GM21447 (cell line): ENCODE data around the gene LRRC23.
"Not testable (repeated sequence)": the region's sequence is repeated elsewhere in the genome, so short reads cannot be mapped to it uniquely, and the experiment has no call there.

Experiments used
- ATAC-seq: cut with Tn5 transposase; IDR thresholded peaks from one replicate; pipeline ENCODE4 v1.9.1; 2021; ENCODE audit not compliant: unreplicated experiment

Gene LRRC23

DNA sequence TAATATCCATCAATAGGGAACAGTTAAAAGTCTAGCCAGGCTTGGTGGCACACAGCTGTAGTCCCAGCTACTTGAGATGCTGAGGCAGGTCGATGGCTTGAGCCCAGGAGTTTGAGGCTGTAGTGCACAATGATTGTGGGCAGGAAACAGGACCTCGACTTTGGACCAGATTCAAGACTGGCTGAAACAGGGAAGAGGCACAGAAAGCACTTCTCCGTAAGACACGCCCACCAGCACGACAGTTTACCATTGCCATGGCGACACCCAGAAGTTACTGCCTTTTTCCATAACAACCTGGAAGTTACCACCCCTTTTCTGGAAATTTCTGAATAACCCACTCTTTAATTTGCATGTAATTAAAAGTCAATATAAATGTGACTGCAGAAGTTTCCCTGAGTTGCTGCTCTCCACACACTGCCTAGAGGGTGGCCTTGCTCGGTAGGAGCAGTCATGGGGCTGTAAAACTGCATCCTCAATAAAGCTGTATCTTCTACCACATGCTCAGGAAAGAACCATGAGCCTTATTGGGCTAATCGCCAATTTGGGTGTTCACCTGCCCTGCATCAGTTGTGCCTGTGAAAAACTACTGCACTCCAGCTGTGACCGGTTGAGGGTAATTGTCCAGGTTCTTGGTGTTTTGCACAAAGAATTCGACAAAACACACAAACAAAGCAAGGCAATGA lies 4.6 kb upstream of the LRRC23 start:
- ATAC-seq = no peak

DNA sequence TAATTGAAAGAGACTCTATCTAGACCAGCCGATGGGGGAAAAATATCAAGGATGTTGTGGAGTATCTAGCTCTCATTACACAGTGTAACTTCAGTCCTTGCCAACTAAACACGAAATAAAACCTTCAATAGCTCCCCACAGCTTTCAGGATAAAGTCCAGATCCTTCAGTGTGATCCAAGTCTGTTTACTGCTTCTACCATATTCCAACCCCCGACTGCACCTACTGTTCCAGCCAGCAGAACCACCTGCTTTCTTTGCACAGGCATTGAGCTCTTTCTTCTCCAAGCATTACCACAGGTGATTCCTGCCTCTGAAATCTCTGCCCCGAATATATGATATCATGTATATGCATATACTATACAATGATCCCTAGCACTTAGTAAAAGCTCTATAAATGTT lies 2.2 kb upstream of the LRRC23 start:
- ATAC-seq = no peak

DNA sequence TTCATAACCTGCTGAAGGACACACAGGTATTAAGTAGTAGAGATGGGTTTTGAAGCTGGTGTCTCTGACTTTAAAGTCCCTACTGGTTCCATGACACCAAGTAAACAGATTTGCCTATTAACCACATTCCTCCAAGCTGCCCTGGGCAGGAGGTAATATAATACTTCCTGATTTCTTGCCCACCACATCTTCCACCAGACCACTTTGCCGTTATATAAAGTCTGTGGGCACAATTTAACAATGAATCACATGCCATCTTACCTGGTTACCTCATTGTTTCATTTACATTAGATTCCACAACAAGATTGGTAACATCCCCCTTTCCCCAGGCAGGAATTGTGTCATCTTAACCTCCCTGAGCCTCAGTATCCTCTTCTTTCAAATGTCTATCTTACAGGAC lies 900 bp upstream of the LRRC23 start:
- ATAC-seq = no peak

DNA sequence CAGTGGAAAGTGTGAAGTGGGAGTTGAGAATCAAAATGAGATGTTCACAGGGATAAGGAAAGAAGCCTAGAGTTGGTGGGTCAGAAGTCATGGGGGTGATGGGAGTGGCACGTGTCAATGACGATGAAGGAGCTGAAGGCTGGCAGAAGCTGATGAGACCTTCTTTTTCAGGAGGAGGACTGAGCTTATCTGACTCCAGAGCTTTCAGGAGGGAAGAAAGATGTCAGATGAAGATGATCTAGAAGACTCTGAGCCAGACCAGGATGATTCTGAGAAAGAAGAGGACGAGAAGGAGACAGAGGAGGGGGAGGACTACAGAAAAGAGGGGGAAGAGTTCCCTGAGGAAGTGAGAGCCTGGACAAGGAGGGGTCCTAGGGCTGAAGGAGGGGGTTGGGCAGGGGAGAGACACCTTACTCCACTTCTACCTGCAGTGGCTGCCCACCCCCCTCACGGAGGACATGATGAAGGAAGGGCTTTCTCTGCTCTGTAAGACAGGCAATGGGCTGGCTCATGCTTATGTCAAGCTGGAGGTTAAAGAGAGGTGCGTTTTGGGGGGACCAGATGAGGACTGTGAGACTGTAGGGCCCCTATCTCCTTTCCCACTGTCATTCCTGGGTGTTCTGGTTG lies 905 bp downstream of the LRRC23 start:
- ATAC-seq = no peak

DNA sequence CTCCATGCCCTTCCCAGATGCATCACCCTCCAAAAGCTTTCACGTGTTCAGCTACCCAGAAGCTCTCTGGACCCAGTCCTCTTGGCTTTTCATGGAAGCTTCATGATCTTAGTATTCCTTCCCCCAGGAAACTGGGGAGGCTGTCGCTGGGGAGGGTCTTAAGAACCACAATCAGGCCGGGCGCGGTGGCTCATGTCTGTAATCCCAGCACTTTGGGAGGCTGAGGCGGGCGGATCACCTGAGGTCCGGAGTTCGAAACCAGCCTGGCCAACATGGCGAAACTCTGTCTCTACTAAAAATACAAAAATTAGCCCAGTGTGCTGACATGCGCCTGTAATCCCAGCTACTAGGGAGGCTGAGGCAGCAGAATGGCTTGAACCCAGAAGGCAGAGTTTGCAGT lies 3.5 kb downstream of the LRRC23 start:
- ATAC-seq = not testable (repeated sequence)

DNA sequence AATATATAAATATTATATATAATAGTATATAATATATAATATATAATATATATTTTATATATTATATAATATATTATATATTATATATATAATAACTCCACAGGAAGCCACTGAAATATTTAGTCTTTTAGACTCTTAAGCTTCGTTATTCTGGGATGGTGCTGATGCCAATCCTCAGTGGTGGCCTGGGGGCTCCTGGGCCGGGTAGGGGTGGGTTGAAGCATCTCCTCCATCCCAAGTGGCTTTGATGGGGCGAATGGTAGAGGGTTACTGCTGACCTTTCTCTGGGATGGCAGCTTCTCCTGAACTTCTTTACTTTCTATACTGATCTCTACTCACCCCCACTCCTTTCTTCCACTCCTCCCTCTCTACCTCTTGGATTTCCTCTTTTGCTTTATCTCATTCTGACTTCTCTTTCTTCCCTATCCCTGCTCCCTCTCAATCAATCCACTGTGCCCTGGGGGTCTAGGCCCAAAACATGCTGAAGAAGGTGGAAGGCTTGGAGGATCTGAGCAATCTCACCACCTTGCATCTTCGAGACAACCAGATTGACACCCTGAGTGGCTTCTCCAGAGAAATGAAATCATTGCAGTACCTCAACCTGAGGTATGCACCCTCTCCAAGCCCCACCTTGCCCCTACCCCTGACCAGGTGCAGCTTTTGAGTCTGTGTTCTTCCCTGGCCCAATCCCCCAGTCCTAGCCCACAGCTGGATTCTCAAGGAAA lies 5.0 kb downstream of the LRRC23 start:
- no peak for ATAC-seq

DNA sequence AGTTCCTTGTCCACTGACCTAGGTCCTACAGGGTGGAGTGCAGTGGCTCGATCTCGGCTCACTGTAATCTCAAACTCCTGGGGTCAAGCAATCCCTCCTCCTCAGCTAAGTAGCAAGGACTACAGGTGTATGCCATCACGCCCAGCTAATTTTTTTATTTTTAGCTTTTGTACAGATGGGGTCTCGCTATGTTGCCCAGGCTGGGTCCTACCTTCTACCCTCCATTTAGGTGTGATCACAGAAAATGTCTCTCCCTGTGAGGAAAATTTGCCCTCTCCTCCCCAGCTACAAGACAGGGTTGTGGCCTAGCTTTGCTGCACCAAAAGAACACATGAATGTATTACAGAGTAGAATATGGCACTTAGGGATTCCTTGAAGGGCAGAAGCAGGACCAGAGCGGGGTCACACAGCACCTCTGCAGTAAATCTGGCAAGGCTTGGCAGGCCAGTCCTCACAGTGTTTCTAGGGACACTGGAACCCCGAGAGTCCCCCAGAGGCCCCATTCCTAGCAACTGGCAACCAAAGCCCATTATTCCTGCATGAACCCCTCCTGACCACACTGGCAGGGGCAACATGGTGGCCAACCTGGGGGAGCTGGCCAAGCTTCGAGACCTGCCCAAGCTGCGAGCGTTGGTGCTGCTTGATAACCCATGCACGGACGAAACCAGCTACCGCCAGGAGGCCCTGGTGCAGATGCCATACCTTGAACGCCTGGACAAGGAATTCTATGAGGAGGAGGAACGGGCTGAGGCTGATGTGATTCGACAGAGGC lies 7.7 kb downstream of the LRRC23 start:
- no peak for ATAC-seq

DNA sequence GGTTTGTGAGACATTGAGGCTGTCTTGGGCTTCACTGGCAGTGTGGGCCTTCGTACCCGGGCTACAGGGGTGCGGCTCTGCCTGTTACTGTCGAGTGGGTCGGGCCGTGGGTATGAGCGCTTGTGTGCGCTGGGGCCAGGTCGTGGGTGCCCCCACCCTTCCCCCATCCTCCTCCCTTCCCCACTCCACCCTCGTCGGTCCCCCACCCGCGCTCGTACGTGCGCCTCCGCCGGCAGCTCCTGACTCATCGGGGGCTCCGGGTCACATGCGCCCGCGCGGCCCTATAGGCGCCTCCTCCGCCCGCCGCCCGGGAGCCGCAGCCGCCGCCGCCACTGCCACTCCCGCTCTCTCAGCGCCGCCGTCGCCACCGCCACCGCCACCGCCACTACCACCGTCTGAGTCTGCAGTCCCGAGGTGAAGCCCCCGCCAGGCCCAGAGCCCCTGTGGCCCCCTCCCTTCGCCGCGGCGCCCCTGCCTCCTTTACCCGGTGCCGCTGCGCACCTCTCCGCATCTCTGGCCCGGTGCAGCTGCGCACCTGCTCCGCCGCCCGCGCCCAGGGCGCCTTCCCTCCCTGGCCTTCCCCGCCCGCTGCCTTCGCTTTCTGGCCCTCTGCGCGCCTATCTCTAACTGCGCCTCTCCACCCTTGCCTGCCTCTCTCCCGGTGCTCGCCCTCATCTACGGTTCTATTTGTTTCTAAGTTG lies 9.8 kb downstream of the LRRC23 start, which contains the start of gene ENO2:
ENO2 (plus strand) TSS at position 335 of the 701 bp plus-strand sequence. CDS start 1,253 bp downstream, outside the sequence.
- ATAC-seq = peak; percentile 74

DNA sequence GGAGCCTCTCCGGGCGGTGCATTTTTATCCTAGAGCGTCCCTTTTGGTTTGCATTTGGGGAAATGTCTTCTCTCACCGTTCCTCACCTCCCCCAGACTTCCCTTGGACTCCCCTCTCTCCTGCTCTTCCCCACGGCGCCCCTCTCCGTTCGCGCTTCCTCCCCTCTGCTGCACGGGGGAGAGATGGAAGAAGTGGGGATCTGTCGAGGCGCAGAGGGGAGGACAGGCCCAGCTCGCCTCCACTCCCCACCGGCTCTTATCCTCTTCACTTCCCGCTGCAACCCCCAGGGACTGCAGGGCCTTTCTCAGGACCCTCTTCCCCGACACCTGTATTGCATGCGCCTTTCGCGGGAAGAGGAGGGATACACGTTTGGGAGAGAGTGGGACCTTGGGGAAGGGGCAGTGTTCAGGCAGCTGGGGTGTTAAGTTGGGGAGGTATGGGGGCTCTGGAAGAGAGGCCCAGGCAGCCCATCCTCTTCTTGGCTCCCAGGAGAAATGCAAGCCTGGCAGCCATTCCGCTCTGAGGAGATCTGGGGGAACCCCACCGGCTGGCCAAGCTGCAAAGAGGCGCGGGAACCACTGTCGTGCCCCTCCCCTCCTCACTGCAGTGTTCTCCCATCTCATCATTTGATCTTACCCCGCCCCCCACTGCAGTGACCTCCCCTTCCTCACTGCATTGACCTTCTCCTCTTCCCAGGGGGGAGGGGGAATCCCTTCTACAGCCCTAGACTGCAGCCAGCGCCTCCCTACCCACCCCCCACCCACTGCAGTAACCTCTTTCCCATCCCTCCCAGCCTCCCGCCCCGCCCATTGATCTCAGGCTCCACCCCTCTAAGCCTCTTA lies 10.5 kb downstream of the LRRC23 start:
- no peak for ATAC-seq

DNA sequence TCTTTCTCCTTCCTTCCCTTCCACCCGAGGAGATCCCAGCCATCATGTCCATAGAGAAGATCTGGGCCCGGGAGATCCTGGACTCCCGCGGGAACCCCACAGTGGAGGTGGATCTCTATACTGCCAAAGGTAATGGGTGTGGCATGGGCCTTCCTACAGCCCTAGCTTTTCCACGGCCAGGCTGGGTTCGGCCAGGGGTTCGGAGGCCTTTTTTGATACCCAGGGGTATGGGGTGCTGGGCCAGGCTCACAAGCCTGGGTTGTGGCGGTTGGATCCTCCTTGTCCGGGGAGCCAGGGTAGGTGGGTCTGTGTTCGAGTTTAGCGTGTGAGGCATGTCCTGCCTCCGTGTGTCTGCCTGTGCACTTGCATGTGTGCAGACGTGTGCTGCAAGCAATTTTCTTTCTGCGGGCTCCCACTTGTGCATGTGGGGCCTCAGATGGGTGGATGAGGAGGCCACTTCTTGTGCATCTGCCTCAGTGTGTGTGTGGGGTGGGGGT lies 11.2 kb downstream of the LRRC23 start:
- no peak for ATAC-seq

DNA sequence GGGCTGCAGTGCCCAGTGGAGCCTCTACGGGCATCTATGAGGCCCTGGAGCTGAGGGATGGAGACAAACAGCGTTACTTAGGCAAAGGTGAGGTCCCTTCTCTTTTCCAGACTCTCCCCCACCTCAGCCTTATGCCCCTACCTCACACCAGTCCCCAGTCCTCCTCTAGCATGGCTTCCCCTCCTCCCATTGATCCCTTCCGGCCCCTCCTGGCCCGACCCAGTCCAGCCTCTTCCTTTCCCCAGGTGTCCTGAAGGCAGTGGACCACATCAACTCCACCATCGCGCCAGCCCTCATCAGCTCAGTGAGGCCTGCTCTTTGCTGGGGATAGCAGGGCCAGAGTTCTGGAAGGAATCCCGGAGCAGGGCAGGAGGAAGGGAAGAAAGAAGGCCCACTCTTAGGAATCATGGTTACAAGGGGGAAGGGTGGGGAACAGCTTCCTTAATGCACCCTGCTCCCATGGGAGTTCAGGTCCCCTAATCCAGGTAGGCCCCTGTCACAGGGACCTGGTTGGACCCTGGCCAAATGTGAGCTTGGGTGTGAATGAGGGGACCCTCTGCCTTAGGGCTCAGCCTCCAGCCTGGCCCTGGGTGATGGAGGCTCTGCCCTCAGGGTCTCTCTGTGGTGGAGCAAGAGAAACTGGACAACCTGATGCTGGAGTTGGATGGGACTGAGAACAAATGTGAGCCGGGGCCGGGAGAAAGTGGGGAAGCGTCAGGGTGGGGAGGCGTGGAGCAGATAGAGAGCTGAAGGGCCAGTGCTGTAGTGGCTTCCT lies 12.0 kb downstream of the LRRC23 start:
- ATAC-seq = no peak

DNA sequence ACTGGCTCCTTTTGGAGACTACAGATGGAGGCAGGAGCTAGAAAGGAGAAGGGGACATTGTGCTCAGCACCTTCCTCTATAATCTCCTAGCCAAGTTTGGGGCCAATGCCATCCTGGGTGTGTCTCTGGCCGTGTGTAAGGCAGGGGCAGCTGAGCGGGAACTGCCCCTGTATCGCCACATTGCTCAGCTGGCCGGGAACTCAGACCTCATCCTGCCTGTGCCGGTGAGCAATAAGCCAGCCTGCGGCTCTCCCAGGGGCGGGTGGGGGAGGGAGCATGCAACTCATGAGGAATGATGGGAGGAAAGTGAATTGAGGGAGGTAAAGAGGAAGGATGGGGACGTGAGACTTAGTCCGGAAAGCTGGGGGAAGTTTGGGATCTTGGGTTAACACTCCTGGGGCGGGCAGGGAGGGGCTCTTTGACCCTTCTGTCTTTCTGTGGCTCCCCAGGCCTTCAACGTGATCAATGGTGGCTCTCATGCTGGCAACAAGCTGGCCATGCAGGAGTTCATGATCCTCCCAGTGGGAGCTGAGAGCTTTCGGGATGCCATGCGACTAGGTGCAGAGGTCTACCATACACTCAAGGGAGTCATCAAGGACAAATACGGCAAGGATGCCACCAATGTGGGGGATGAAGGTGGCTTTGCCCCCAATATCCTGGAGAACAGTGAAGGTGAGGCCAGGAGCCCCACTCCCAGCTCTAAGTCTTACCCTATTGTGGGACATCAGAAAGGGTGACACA lies 13.0 kb downstream of the LRRC23 start:
- ATAC-seq = no peak

DNA sequence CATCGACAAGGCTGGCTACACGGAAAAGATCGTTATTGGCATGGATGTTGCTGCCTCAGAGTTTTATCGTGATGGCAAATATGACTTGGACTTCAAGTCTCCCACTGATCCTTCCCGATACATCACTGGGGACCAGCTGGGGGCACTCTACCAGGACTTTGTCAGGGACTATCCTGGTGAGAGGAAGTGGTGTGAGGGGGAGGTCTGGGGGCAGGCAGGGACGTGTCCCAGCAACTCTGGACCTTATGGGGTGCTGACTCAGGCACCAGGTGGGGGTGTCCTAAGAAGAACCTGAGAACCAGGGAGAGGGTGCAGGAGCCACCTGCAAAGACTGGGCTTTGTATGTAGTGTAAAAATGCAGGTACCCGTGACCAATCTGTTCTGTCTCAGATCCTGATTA lies 15.0 kb downstream of the LRRC23 start:
- no peak for ATAC-seq

DNA sequence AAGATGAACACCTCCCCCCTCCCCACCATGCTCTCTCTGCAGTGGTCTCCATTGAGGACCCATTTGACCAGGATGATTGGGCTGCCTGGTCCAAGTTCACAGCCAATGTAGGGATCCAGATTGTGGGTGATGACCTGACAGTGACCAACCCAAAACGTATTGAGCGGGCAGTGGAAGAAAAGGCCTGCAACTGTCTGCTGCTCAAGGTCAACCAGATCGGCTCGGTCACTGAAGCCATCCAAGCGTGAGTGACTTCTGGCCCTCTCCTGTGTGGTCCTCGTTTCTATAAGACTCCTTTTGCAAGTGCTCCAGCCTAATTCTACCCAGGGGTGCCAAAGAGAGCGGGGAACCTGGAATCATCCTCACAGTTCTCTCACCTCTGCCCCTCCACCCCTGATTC lies 16.9 kb downstream of the LRRC23 start:
- no peak for ATAC-seq

DNA sequence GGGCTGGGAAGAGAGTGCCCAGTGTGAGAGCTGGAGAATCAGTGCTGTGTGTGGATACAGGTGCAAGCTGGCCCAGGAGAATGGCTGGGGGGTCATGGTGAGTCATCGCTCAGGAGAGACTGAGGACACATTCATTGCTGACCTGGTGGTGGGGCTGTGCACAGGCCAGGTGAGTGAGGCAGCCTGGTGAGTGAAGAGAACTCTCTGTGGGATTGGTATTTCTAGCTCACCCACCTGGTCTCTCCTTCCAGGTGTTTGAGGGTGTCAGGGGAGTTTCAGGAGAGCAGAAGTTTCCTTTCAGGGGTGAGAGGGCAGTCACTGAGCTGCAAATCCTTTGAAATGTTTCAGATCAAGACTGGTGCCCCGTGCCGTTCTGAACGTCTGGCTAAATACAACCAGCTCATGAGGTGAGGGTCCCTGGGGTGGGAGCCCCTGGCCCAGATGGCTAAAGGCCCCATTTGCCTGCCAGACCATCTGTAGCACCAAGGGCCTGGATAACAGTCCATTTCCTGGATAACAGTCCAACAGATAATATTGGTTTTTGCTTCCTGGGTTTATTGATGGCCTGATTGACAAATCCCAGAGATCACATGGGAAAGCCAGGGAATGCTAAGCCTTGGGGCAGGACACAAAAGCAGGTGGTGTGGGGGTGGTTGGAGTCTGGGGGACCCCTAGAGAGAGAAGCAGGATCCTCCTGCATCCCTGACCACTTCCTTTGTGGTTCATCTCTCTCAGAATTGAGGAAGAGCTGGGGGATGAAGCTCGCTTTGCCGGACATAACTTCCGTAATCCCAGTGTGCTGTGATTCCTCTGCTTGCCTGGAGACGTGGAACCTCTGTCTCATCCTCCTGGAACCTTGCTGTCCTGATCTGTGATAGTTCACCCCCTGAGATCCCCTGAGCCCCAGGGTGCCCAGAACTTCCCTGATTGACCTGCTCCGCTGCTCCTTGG lies 17.6 kb downstream of the LRRC23 start:
- no peak for ATAC-seq

DNA sequence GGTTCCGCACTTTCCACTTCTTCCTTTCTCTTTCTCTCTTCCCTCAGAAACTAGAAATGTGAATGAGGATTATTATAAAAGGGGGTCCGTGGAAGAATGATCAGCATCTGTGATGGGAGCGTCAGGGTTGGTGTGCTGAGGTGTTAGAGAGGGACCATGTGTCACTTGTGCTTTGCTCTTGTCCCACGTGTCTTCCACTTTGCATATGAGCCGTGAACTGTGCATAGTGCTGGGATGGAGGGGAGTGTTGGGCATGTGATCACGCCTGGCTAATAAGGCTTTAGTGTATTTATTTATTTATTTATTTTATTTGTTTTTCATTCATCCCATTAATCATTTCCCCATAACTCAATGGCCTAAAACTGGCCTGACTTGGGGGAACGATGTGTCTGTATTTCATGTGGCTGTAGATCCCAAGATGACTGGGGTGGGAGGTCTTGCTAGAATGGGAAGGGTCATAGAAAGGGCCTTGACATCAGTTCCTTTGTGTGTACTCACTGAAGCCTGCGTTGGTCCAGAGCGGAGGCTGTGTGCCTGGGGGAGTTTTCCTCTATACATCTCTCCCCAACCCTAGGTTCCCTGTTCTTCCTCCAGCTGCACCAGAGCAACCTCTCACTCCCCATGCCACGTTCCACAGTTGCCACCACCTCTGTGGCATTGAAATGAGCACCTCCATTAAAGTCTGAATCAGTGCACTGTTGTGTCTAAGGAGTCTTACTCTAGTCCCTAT lies 18.5 kb downstream of the LRRC23 start:
- ATAC-seq = no peak
